Natural killer cell (primary cell): ENCODE data around the gene PREB. TPM values are rescaled to one million over a fixed set of nuclear protein-coding genes. Genes with fewer than 3 reads are reported as not detected.
A peak's percentile ranks its signal among the peaks of the same experiment; 100 is the strongest.

Experiments
- ATAC-seq, 3 donors: fragments of 150-1000 bp in 2 of 3; fragments of 200-7000 bp in 1 of 3; cut with Tn5 transposase; 1 replicate in 1 of 3; 2 replicates in 2 of 3; pipeline ENCODE4 v1.10.0; 2021; ENCODE audit warnings: mild to moderate bottlenecking in 2 of 3, moderate library complexity in 2 of 3
- DNase-seq, 2 donors: peaks; one replicate each; pipeline versions ENCODE4 v3.0.0 to v3.0.0-alpha.2; 2013 to 2021; ENCODE audit warnings: mixed read lengths in 1 of 2
- H3K27ac ChIP-seq: one replicate; pipeline ENCODE4 v1.5.1; 2013; ENCODE audit warnings: mild to moderate bottlenecking, low read length
- H3K27me3 ChIP-seq: one replicate; pipeline ENCODE4 v1.6.1; 2013; ENCODE audit warnings: low read length; ENCODE audit not compliant: control insufficient read depth, insufficient read depth
- H3K36me3 ChIP-seq: one replicate; pipeline ENCODE4 v1.6.1; 2013; ENCODE audit warnings: low read length; ENCODE audit not compliant: control insufficient read depth, insufficient read depth
- H3K4me1 ChIP-seq: one replicate; pipeline ENCODE4 v1.6.1; 2013; ENCODE audit warnings: low read length; ENCODE audit not compliant: control insufficient read depth, insufficient read depth
- H3K4me3 ChIP-seq: one replicate; pipeline ENCODE4 v1.5.1; 2013; ENCODE audit warnings: low read length
- H3K9me3 ChIP-seq: one replicate; pipeline ENCODE4 v1.6.1; 2013; ENCODE audit warnings: low read length; ENCODE audit not compliant: control insufficient read depth, insufficient read depth
- H3K27ac Mint-ChIP-seq, 2 donors: one replicate each; pipeline ENCODE4 v1.8.0; 2022; ENCODE audit warnings: mild to moderate bottlenecking in 2 of 2, mixed read lengths in 2 of 2, moderate library complexity in 1 of 2
- H3K27me3 Mint-ChIP-seq, 2 donors: one replicate each; pipeline ENCODE4 v1.8.0; 2022; ENCODE audit warnings: low read depth in 2 of 2, mixed read lengths in 2 of 2
- H3K36me3 Mint-ChIP-seq: one replicate; pipeline ENCODE4 v1.8.0; 2022; ENCODE audit warnings: mixed read lengths
- H3K4me1 Mint-ChIP-seq, 2 donors: one replicate each; pipeline ENCODE4 v1.8.0; 2022; ENCODE audit warnings: mixed read lengths in 2 of 2
- H3K4me3 Mint-ChIP-seq: one replicate; pipeline ENCODE4 v1.8.0; 2022; ENCODE audit warnings: mild to moderate bottlenecking, moderate library complexity, mixed read lengths
- H3K9me3 Mint-ChIP-seq, 2 donors: one replicate each; pipeline ENCODE4 v1.8.0; 2022; ENCODE audit warnings: mixed read lengths in 2 of 2
- WGBS: methylation state at CpG from one replicate; pipeline ENCODE4 v1.1.7; 2013; ENCODE audit warnings: missing lambda C conversion rate; ENCODE audit not compliant: insufficient coverage; 5-methylcytosine and 5-hydroxymethylcytosine counted together
- intact Hi-C: fragments of 100-400 bp; cut with micrococcal nuclease; formaldehyde crosslinking; loops from one replicate; pipeline ENCODE4 v1.14.2; 2022
- total RNA-seq, 4 donors: library from RNA; stranded (reverse); fragments of 120-200 nt in 1 of 4; gene quantifications; one replicate each; pipeline versions ENCODE4 v1.2.3 to v1.2.4, GENCODE V29; 2013 to 2022
- TF ChIP-seq, protein P1 (sequence below): fragments of 200-600 bp; IDR thresholded peaks from one replicate; pipeline ENCODE4 v1.8.0; 2022; ENCODE audit warnings: antibody characterized with exemption

PREB gene
- total RNA-seq, 3 donors from 2014 or later (not counting 1 experiment from before 2014, with no cell fraction given), result 24.6 to 41.5 (median 31.2) TPM

DNA sequence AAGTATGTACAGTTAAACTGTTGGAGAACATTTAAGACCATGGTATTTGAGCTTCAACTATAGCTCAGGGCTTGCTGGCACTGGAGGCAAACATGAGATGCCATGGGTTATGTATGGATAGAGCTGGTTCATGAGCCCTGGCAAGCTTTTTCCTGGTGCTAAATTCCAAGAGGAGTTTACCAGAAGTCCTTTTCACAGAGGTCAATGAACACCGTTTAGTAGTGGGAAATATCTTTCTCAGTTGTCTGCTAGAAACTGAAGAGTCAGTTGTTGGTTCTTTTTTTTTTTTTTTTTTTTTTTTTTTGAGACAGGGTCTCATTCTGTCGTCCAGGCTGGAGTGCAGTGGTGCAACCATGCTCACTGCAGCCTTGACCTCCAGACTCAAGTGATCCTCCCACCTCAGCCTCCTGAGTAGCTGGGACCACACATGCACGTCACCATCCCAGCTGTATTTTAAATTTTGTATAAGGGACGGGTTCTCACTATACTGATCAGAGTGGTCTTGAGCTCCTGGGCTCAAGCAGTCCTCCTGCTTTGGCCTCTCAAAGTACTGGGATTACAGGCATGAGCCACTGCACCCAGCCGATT, 46.5 kb downstream of the PREB start:
- Mint-ChIP-seq H3K27me3 (no peaks in the 10 kb centered on the region), H3K4me3 (peak overlapping the region; percentile 89), H3K4me1 (peaks cover 16 to 24% of the 10 kb centered on the region in 2 donors), H3K9me3 (no peaks in the 10 kb centered on the region), H3K36me3 (no peaks in the 10 kb centered on the region), H3K27ac (no peak overlapping the region)
- Histone ChIP-seq H3K9me3 (no peaks in the 10 kb centered on the region), H3K27me3 (no peaks in the 10 kb centered on the region), H3K4me3 (no peak overlapping the region), H3K27ac (no peak overlapping the region), H3K4me1 (peaks cover 23% of the 10 kb centered on the region), H3K36me3 (no peaks in the 10 kb centered on the region)
- WGBS, result 95% methylated on average over 5 of the region's 5 CpGs
- ATAC-seq (no peak), DNase-seq (no peak)
- TF ChIP-seq, protein P1, sequence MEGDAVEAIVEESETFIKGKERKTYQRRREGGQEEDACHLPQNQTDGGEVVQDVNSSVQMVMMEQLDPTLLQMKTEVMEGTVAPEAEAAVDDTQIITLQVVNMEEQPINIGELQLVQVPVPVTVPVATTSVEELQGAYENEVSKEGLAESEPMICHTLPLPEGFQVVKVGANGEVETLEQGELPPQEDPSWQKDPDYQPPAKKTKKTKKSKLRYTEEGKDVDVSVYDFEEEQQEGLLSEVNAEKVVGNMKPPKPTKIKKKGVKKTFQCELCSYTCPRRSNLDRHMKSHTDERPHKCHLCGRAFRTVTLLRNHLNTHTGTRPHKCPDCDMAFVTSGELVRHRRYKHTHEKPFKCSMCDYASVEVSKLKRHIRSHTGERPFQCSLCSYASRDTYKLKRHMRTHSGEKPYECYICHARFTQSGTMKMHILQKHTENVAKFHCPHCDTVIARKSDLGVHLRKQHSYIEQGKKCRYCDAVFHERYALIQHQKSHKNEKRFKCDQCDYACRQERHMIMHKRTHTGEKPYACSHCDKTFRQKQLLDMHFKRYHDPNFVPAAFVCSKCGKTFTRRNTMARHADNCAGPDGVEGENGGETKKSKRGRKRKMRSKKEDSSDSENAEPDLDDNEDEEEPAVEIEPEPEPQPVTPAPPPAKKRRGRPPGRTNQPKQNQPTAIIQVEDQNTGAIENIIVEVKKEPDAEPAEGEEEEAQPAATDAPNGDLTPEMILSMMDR, result no peak
- intact Hi-C loops, result loop anchor here (5.0 to 10.0 kb wide), 2 partner anchors 47 to 124 kb away; partner anchors contain the start of genes ATRAID, PREB, PRR30 and SLC5A6

DNA sequence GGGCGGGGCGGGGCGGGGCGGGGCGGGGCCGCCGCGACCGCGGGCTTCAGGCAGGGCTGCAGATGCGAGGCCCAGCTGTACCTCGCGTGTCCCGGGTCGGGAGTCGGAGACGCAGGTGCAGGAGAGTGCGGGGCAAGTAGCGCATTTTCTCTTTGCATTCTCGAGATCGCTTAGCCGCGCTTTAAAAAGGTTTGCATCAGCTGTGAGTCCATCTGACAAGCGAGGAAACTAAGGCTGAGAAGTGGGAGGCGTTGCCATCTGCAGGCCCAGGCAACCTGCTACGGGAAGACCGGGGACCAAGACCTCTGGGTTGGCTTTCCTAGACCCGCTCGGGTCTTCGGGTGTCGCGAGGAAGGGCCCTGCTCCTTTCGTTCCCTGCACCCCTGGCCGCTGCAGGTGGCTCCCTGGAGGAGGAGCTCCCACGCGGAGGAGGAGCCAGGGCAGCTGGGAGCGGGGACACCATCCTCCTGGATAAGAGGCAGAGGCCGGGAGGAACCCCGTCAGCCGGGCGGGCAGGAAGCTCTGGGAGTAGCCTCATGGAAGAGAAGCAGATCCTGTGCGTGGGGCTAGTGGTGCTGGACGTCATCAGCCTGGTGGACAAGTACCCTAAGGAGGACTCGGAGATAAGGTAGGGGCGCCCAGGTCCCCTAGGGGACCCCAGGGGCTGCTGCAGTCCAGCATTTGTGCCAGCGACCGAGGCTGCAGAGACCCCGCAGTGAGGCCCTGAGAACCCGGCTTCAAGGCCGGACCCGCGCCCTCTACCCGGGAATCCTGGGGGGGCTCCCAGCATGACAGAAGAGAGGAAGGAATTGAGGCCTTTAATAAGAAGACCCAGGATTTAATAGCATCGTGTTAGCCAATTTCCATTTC, 47.5 kb downstream of the PREB start, which contains the start of gene KHK:
TSS of gene KHK (plus strand) at position 49 of the 870 bp plus-strand sequence. CDS start at position 537, 488 bp downstream.
- Histone ChIP-seq H3K27me3 (no peaks in the 10 kb centered on the region), H3K4me3 (peak within 1 kb of the TSS; percentile 65), H3K36me3 (no peaks in the 10 kb centered on the region), H3K27ac (peak within 1 kb of the TSS; percentile 82), H3K9me3 (no peaks in the 10 kb centered on the region), H3K4me1 (peaks cover 27% of the 10 kb centered on the region)
- DNase-seq (no peak), ATAC-seq (no peak)
- H3K27me3 Mint-ChIP-seq, result no peaks in the 10 kb centered on the region
- TF ChIP-seq, protein P1, result peak; percentile 50
- no peaks in the 10 kb centered on the region for H3K36me3 Mint-ChIP-seq
- intact Hi-C loops, result loop anchor here (1.0 to 10.0 kb wide), 4 partner anchors 16 to 125 kb away; partner anchors contain the start of genes AGBL5, ATRAID, OST4 and PREB
- H3K4me1 Mint-ChIP-seq, result peaks cover 16 to 24% of the 10 kb centered on the region in 2 donors
- WGBS, result 17% methylated on average over 54 of the region's 54 CpGs
- no peaks in the 10 kb centered on the region for H3K9me3 Mint-ChIP-seq
- H3K27ac Mint-ChIP-seq, result peak within 1 kb of the TSS; percentile 79 to 87
- H3K4me3 Mint-ChIP-seq, result peak within 1 kb of the TSS; percentile 89

DNA sequence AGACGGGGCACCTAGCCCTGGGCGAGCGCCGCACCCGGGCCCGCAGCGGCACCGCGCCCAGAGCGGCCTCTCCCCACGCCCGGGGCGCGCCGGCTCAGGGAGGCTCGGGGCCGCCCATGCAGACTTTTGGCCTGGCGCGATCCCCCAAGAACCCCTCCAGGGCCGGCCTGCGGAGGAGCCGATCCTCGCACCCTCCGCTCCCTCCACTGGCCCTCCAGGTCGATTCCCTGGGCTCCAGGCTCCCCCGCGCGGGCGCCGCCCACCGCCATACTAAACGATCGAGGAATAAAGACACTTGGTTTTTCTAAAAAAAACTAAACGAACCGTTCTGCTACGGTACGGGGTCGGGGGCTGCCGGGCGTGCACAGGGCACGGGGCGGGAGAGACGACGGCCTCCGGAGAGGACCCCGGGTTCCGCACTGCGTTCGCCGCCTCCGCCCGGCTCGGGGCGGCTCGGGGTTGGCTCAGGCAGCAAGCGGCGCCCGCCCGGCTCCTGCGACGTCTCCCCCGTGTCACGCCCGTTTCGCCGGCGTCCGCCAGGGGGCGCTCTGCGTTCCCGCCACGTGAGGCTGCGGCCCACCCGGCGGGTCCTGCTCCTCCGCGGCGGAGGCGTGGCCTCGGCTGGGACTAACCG, 48.2 kb downstream of the PREB start:
- Mint-ChIP-seq H3K4me1 (peaks cover 23 to 29% of the 10 kb centered on the region in 2 donors), H3K36me3 (no peaks in the 10 kb centered on the region), H3K9me3 (no peaks in the 10 kb centered on the region), H3K27ac (peak overlapping the region; percentile 60 to 87), H3K4me3 (peak overlapping the region; percentile 89), H3K27me3 (no peaks in the 10 kb centered on the region)
- TF ChIP-seq, protein P1, result peak; percentile 86
- Histone ChIP-seq H3K36me3 (no peaks in the 10 kb centered on the region), H3K27me3 (no peaks in the 10 kb centered on the region), H3K9me3 (no peaks in the 10 kb centered on the region), H3K4me3 (peak overlapping the region; percentile 65), H3K27ac (peak overlapping the region; percentile 82), H3K4me1 (peaks cover 34% of the 10 kb centered on the region)
- intact Hi-C loops, result loop anchor here (1.0 to 10.0 kb wide), 4 partner anchors 15 to 126 kb away; partner anchors contain the start of genes AGBL5, ATRAID, OST4 and PREB
- DNase-seq, result peak; percentile 99
- ATAC-seq, result peak; percentile 93 to 98 (median 96)
- WGBS, result under 1% methylated on average over 81 of the region's 81 CpGs
